HCT116 (cell line): ENCODE measurements around the gene ERG. TPM values are rescaled to one million over a fixed set of nuclear protein-coding genes. Genes with fewer than 3 reads are reported as not detected.

ENCODE experiments used
- ATAC-seq: fragments of 200-7000 bp; cut with Tn5 transposase; 2 replicates; pipeline ENCODE4 v1.9.1; 2020; ENCODE audit warnings: mild to moderate bottlenecking, moderate library complexity
- BruUV-seq: library from RNA; stranded (reverse); fragments of 400-500 nt; replicated peaks from 2 replicates; lab custom pipeline; 2021; lab: Mats Ljungman, UMichigan
- CTCF ChIA-PET: fragments of 300-600 bp; sonication (Branson Sonifier 250); formaldehyde crosslinking; loops from one replicate; lab custom pipeline; 2021; ENCODE audit warnings: antibody characterized with exemption; lab: Charles Lee
- POLR2A ChIA-PET: fragments of 300-600, 350-600 bp; sonication (Branson Sonifier 250); formaldehyde crosslinking; loops from one replicate; lab custom pipeline; 2021; ENCODE audit warnings: antibody characterized with exemption; lab: Charles Lee
- RAD21 ChIA-PET, 2 experiments: fragments of 300-600 bp; sonication (Branson Sonifier 250); formaldehyde crosslinking; loops; one replicate each; lab custom pipeline; 2023; ENCODE audit warnings: low total read pairs in 2 of 2; ENCODE audit not compliant: uncharacterized antibody in 2 of 2, unreplicated experiment in 2 of 2, low non-redundant PET in 1 of 2; lab: Charles Lee
- DNase-seq: peaks from one replicate; pipeline ENCODE4 v3.0.0-alpha.2; 2010; ENCODE audit warnings: low read depth, low spot score
- H2AFZ ChIP-seq: fragments of 200-600 bp; shearing (Covaris generic), sonication (generic); 2 replicates; pipeline ENCODE4 v1.6.1; 2017; ENCODE audit warnings: low read depth, mixed run types, mixed read lengths, antibody characterized with exemption, low read length; ENCODE audit not compliant: poor library complexity, severe bottlenecking
- H3K27ac ChIP-seq: 2 replicates; pipeline ENCODE4 v1.5.1; 2012; ENCODE audit warnings: low read depth, low read length
- H3K27me3 ChIP-seq: fragments of 200-600 bp; sonication (generic); 2 replicates; pipeline ENCODE4 v1.6.1; 2016; ENCODE audit warnings: mixed run types, low read length, mixed read lengths; ENCODE audit not compliant: insufficient read depth
- H3K36me3 ChIP-seq, 2 experiments: fragments of 200-500 bp in 1 of 2; fragments of 200-600 bp in 1 of 2; sonication (Bioruptor generic) in 1 of 2; sonication (generic) in 1 of 2; 2 replicates each; pipeline versions ENCODE4 v1.5.1 to v1.6.1; 2014 to 2016; ENCODE audit warnings: low read length in 2 of 2, inconsistent platforms in 1 of 2, mixed read lengths in 1 of 2, mixed run types in 1 of 2; ENCODE audit not compliant: insufficient read depth in 2 of 2, control insufficient read depth in 1 of 2
- H3K4me1 ChIP-seq, 2 experiments: fragments of 200-600 bp in 1 of 2; sonication (generic) in 1 of 2; 2 replicates each; pipeline versions ENCODE4 v1.5.1 to v1.6.1; 2012 to 2017; ENCODE audit warnings: low read length in 2 of 2, inconsistent platforms in 1 of 2, mild to moderate bottlenecking in 1 of 2, mixed read lengths in 1 of 2, mixed run types in 1 of 2, moderate library complexity in 1 of 2; ENCODE audit not compliant: insufficient read depth in 2 of 2, control insufficient read depth in 1 of 2
- H3K4me2 ChIP-seq: fragments of 200-600 bp; sonication (generic); 2 replicates; pipeline ENCODE4 v1.6.1; 2017; ENCODE audit warnings: mixed run types, low read length, mixed read lengths
- H3K4me3 ChIP-seq, 2 experiments: fragments of 200-600 bp in 1 of 2; sonication (generic) in 1 of 2; replicated peaks in 1 of 2; 2 replicates each; pipeline ENCODE4 v1.5.1; 2011 to 2016; ENCODE audit warnings: low read length in 2 of 2, control low read depth in 1 of 2, low read depth in 1 of 2, mild to moderate bottlenecking in 1 of 2, mixed read lengths in 1 of 2, mixed run types in 1 of 2
- H3K79me2 ChIP-seq: fragments of 200-600 bp; sonication (generic); 2 replicates; pipeline ENCODE4 v1.6.1; 2017; ENCODE audit warnings: mild to moderate bottlenecking, mixed run types, low read length, moderate library complexity, mixed read lengths; ENCODE audit not compliant: insufficient read depth
- H3K9ac ChIP-seq: fragments of 200-600 bp; sonication (generic); 2 replicates; pipeline ENCODE4 v1.6.1; 2016; ENCODE audit warnings: low read length, mixed read lengths
- H3K9me2 ChIP-seq: fragments of 200-600 bp; sonication (generic), shearing (Covaris generic); 2 replicates; pipeline ENCODE4 v1.6.1; 2017; ENCODE audit warnings: mixed run types, mild to moderate bottlenecking, moderate library complexity; ENCODE audit not compliant: insufficient read depth
- H3K9me3 ChIP-seq, 2 experiments: fragments of 200-500 bp in 1 of 2; fragments of 200-600 bp in 1 of 2; sonication (Bioruptor generic) in 1 of 2; sonication (generic) in 1 of 2; 2 replicates each; pipeline ENCODE4 v1.6.1; 2014 to 2017; ENCODE audit warnings: low read length in 2 of 2, mixed read lengths in 2 of 2, inconsistent platforms in 1 of 2, low read depth in 1 of 2, mild to moderate bottlenecking in 1 of 2, mixed run types in 1 of 2, moderate library complexity in 1 of 2; ENCODE audit not compliant: control insufficient read depth in 1 of 2, insufficient read depth in 1 of 2
- H4K20me1 ChIP-seq: fragments of 200-600 bp; sonication (generic), shearing (Covaris generic); 2 replicates; pipeline ENCODE4 v1.6.1; 2017; ENCODE audit warnings: mixed run types, mild to moderate bottlenecking, moderate library complexity; ENCODE audit not compliant: insufficient read depth
- CBX3 ChIP-seq: IDR thresholded peaks from 2 replicates; pipeline ENCODE4 v1.6.1; 2012; ENCODE audit warnings: low read depth
- CEBPB ChIP-seq: IDR thresholded peaks from 2 replicates; pipeline ENCODE4 v1.6.1; 2012; ENCODE audit warnings: low read depth
- EGR1 ChIP-seq: IDR thresholded peaks from 2 replicates; pipeline ENCODE4 v1.6.1; 2012; ENCODE audit warnings: low read depth
- EZH2phosphoT487 ChIP-seq: fragments of 200-600 bp; IDR thresholded peaks from 2 replicates; pipeline ENCODE4 v1.6.1; 2018; ENCODE audit warnings: antibody characterized with exemption, borderline replicate concordance
- FOSL1 ChIP-seq: IDR thresholded peaks from 2 replicates; pipeline ENCODE4 v1.6.1; 2012; ENCODE audit warnings: low read depth
- JUND ChIP-seq: IDR thresholded peaks from 2 replicates; pipeline ENCODE4 v1.6.1; 2012
- POLR2A ChIP-seq: IDR thresholded peaks from 2 replicates; pipeline ENCODE4 v1.7.0; 2011; ENCODE audit warnings: borderline replicate concordance; ENCODE audit not compliant: insufficient read depth, insufficient read length; ENCODE audit errors: extremely low read depth
- RAD21 ChIP-seq: IDR thresholded peaks from 2 replicates; pipeline ENCODE4 v1.6.1; 2012; ENCODE audit warnings: low read depth, mild to moderate bottlenecking
- SIN3A ChIP-seq: IDR thresholded peaks from 2 replicates; pipeline ENCODE4 v1.6.1; 2012; ENCODE audit warnings: low read depth
- SP1 ChIP-seq: IDR thresholded peaks from 2 replicates; pipeline ENCODE4 v1.6.1; 2012; ENCODE audit warnings: low read depth
- TCF7L2 ChIP-seq: IDR thresholded peaks from 2 replicates; pipeline ENCODE4 v1.7.0; 2011; ENCODE audit warnings: borderline replicate concordance, inconsistent platforms; ENCODE audit not compliant: insufficient read depth, insufficient read length; ENCODE audit errors: extremely low read depth
- ZNF274 ChIP-seq: fragments of 200-500 bp; sonication (Bioruptor generic); IDR thresholded peaks from 2 replicates; pipeline ENCODE4 v1.6.1; 2014; ENCODE audit warnings: mild to moderate bottlenecking, low read depth, low read length, inconsistent platforms
- intact Hi-C: fragments of 100-400 bp; cut with micrococcal nuclease; formaldehyde crosslinking; loops from 2 replicates; pipeline ENCODE4 v1.10.0; 2022
- total RNA-seq: library from RNA; stranded (reverse); gene quantifications from one replicate; pipeline ENCODE4 v1.2.1, GENCODE V29; 2021; ENCODE audit not compliant: unreplicated experiment
- TF ChIP-seq, protein P1 (sequence below): IDR thresholded peaks from 2 replicates; pipeline ENCODE4 v1.6.1; 2012
- TF ChIP-seq, protein P2 (sequence below): IDR thresholded peaks from 2 replicates; pipeline ENCODE4 v1.6.1; 2012
- TF ChIP-seq, protein P3 (sequence below): IDR thresholded peaks from 2 replicates; pipeline ENCODE4 v1.6.1; 2012; ENCODE audit warnings: low read depth

ERG gene
- total RNA-seq, 1 experiment from 2014 or later: 0.17 TPM

DNA sequence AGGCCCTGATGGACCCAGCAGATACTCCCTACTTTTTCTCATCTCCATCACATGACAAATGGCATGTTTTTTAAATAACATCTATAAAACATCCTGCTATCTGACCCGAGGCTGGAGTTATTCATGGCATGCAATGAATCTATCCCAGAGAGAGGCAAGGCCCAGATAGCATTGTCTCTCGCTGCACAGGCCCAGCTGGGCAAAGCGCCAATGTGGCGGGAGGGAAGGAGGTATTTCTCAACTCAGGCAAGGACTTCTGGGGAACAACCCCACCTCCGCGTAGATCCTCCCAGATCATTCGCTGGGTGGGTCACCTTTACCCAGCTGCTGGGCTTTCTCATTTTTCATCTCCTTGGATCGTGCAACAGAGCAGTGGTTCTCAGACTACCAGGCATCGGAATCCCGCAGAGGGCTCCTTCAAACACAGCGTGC lies 59.8 kb downstream of the ERG start:
- Histone ChIP-seq H3K79me2 (no peaks in the 10 kb centered on the region), H2AFZ (no peak overlapping the region), H3K27ac (no peak overlapping the region), H3K9me2 (no peaks in the 10 kb centered on the region), H3K27me3 (no peaks in the 10 kb centered on the region), H3K4me2 (no peak overlapping the region), H4K20me1 (no peaks in the 10 kb centered on the region), H3K4me1 (no peaks in the 10 kb centered on the region), H3K36me3 (no peaks in the 10 kb centered on the region), H3K9me3 (no peaks in the 10 kb centered on the region), H3K4me3 (no peak overlapping the region), H3K9ac (no peak overlapping the region)
- CTCF ChIA-PET: no interaction called here
- no TSS peak for BruUV-seq
- DNase-seq (no peak), ATAC-seq (no peak)
- TF ChIP-seq POLR2A (no peak), SIN3A (no peak), EZH2phosphoT487 (no peak), RAD21 (no peak), CBX3 (no peak), SP1 (no peak), JUND (no peak)
- TF ChIP-seq, protein P1, sequence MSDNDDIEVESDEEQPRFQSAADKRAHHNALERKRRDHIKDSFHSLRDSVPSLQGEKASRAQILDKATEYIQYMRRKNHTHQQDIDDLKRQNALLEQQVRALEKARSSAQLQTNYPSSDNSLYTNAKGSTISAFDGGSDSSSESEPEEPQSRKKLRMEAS: no peak
- RAD21 ChIA-PET: no interaction called here
- intact Hi-C loops: no loop called here
- POLR2A ChIA-PET: no interaction called here

DNA sequence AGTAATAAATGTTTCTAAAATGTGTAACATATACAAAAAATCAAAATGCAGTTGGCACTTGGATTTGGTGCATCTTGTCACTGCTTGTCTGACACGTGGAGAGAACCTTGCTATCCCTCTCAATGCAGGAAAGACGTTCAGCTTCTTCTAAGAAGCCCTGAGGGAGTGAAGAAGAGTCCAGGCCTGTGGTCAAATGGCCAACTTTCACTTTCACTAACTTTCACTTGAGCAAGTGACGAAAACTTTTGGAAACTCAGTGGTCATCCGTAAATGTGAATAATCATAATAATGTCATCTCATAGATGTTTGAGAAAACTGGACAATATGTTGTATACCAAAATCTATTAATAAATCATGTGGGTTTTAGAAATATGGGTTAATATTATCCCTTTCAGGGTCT lies 61.9 kb downstream of the ERG start:
- no peak overlapping the region for H3K4me3 ChIP-seq
- ChIA-PET CTCF (no interaction called here), RAD21 (no interaction called here), POLR2A (no interaction called here)
- BruUV-seq: no TSS peak
- H3K9me3 ChIP-seq: no peaks in the 10 kb centered on the region
- no peaks in the 10 kb centered on the region for H3K4me1 ChIP-seq
- no peak overlapping the region for H3K9ac ChIP-seq
- no peaks in the 10 kb centered on the region for H4K20me1 ChIP-seq
- H3K36me3 ChIP-seq: no peaks in the 10 kb centered on the region
- DNase-seq: no peak
- no peaks in the 10 kb centered on the region for H3K9me2 ChIP-seq
- intact Hi-C loops: no loop called here
- no peak for ATAC-seq
- H3K4me2 ChIP-seq: no peak overlapping the region
- no peak overlapping the region for H3K27ac ChIP-seq
- H2AFZ ChIP-seq: no peak overlapping the region
- H3K27me3 ChIP-seq: no peaks in the 10 kb centered on the region; the same call in 1 of the 2 replicates
- no peaks in the 10 kb centered on the region for H3K79me2 ChIP-seq
- TF ChIP-seq TCF7L2 (no peak), CEBPB (no peak), EZH2phosphoT487 (no peak), FOSL1 (no peak), POLR2A (no peak), SP1 (no peak), JUND (no peak), EGR1 (no peak), SIN3A (no peak), ZNF274 (no peak), CBX3 (no peak), RAD21 (no peak)
- TF ChIP-seq, protein P2, sequence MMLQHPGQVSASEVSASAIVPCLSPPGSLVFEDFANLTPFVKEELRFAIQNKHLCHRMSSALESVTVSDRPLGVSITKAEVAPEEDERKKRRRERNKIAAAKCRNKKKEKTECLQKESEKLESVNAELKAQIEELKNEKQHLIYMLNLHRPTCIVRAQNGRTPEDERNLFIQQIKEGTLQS: no peak
- TF ChIP-seq, protein P3, sequence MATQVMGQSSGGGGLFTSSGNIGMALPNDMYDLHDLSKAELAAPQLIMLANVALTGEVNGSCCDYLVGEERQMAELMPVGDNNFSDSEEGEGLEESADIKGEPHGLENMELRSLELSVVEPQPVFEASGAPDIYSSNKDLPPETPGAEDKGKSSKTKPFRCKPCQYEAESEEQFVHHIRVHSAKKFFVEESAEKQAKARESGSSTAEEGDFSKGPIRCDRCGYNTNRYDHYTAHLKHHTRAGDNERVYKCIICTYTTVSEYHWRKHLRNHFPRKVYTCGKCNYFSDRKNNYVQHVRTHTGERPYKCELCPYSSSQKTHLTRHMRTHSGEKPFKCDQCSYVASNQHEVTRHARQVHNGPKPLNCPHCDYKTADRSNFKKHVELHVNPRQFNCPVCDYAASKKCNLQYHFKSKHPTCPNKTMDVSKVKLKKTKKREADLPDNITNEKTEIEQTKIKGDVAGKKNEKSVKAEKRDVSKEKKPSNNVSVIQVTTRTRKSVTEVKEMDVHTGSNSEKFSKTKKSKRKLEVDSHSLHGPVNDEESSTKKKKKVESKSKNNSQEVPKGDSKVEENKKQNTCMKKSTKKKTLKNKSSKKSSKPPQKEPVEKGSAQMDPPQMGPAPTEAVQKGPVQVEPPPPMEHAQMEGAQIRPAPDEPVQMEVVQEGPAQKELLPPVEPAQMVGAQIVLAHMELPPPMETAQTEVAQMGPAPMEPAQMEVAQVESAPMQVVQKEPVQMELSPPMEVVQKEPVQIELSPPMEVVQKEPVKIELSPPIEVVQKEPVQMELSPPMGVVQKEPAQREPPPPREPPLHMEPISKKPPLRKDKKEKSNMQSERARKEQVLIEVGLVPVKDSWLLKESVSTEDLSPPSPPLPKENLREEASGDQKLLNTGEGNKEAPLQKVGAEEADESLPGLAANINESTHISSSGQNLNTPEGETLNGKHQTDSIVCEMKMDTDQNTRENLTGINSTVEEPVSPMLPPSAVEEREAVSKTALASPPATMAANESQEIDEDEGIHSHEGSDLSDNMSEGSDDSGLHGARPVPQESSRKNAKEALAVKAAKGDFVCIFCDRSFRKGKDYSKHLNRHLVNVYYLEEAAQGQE: no peak
